ENCODE measurements around the gene DNTT. TPM values are rescaled to one million over a fixed set of nuclear protein-coding genes. Genes with fewer than 3 reads are reported as not detected.

DNTT gene
- total RNA-seq, 1 donor from 2014 or later = not detected

DNA sequence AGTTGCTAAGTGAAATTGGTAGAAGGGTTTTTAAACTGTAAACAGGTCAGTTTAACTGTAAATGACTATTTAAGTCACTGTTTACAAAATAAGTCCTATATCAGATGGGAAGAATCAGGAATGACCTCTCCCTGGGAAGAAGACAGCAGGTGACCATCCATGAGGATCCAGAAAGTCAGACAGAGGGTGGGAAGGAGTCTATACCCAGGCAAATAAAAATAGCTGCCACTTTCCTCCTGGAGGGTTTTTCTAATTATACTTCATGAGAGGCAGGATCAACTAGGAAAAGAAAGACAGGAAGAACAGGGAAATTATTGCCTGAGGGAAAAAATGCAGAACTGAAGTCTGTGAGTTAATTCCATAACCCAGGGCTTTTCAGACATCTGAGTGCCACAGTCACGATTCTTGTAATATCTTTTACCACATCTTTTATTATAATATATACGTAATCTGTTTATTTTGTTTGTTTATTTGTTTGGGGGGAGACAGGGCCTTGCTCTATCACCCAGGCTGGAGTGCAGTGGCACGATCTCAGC lies 7.0 kb downstream of the DNTT start:
- no peak for DNase-seq (ENCODE audit: low spot score in 2 of 2, unreplicated experiment in 2 of 2)
- TF ChIP-seq, protein P1, sequence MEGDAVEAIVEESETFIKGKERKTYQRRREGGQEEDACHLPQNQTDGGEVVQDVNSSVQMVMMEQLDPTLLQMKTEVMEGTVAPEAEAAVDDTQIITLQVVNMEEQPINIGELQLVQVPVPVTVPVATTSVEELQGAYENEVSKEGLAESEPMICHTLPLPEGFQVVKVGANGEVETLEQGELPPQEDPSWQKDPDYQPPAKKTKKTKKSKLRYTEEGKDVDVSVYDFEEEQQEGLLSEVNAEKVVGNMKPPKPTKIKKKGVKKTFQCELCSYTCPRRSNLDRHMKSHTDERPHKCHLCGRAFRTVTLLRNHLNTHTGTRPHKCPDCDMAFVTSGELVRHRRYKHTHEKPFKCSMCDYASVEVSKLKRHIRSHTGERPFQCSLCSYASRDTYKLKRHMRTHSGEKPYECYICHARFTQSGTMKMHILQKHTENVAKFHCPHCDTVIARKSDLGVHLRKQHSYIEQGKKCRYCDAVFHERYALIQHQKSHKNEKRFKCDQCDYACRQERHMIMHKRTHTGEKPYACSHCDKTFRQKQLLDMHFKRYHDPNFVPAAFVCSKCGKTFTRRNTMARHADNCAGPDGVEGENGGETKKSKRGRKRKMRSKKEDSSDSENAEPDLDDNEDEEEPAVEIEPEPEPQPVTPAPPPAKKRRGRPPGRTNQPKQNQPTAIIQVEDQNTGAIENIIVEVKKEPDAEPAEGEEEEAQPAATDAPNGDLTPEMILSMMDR (IDR thresholded peaks at IDR 0.05; ENCODE audit: unreplicated experiment) = no peak
- H3K27ac Mint-ChIP-seq = peak overlapping the region; percentile 60
- H3K36me3 Mint-ChIP-seq = no peaks in the 10 kb centered on the region
- no peaks in the 10 kb centered on the region for H3K27me3 Mint-ChIP-seq (ENCODE audit: low read depth)
- no peaks in the 10 kb centered on the region for H3K9me3 Mint-ChIP-seq
- no peak overlapping the region for H3K4me3 Mint-ChIP-seq
- peaks cover 28% of the 10 kb centered on the region for H3K4me1 Mint-ChIP-seq

DNA sequence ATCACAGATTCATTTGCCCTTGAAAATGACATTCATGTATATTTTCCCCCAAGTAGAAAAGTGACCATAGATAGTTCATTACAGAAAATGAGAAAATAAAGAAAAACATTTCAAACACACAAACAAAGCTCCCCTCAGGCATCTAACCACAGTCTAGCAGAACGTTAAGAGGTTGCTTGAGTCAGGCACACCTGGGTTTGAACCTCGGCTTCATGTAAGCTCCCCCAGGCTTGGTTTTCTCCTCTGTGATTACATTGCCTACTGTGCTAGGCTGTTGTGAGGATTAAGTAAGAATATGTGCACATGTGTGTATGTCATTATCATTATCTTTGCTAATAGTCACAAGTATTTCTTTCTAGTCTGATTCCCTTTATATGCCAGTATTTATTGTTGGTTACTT lies 9.1 kb downstream of the DNTT start:
- H3K27ac Mint-ChIP-seq = no peak overlapping the region
- peaks cover 27% of the 10 kb centered on the region for H3K4me1 Mint-ChIP-seq

DNA sequence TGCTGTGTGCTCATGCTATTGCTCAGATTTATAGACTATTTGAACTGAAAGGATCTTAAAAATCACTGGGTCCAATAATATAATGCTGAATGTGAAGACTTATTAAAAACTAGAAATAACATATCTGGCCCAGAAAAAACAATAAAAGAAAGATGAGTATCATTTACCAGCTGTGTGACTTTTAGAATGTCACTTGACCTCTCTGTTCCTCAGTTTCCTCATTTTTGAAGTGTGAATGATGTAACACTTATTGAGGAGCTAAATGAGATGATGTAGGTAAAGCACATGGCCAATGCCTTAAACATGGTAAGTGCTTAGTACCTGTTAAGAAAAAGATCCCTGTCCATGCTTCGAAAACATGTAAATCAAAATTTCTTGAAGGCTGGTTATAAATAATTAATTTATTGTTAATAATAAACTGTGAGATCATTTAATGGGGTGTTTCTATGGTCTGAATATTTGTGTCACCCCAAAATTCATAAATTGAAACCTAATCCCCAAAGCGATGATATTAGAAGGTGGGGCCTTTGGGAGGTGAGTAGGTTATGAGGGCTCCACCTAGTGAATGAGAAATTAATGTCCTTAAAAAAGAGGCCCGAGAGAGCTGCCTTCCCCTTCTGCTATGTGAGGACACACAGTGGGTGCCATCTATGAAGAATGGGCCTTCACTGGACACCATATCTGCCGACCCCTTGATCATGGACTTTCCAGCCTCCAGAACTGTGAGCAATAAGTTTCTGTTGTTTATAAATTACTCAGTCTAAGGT lies 13.0 kb downstream of the DNTT start:
- Mint-ChIP-seq H3K4me3 (no peak overlapping the region), H3K36me3 (no peaks in the 10 kb centered on the region), H3K27ac (no peak overlapping the region), H3K9me3 (no peaks in the 10 kb centered on the region), H3K27me3 (ENCODE audit: low read depth) (no peaks in the 10 kb centered on the region), H3K4me1 (no peaks in the 10 kb centered on the region)
- DNase-seq (ENCODE audit: low spot score in 2 of 2, unreplicated experiment in 2 of 2) = no peak
- TF ChIP-seq, protein P1 (IDR thresholded peaks at IDR 0.05; ENCODE audit: unreplicated experiment) = no peak

More for the DNA sequence above, 9.1 kb downstream of the DNTT start:
- Mint-ChIP-seq H3K27me3 (ENCODE audit: low read depth) (no peaks in the 10 kb centered on the region), H3K36me3 (no peaks in the 10 kb centered on the region), H3K9me3 (no peaks in the 10 kb centered on the region), H3K4me3 (no peak overlapping the region)
- DNase-seq (ENCODE audit: low spot score in 2 of 2, unreplicated experiment in 2 of 2) = no peak
- TF ChIP-seq, protein P1 (IDR thresholded peaks at IDR 0.05; ENCODE audit: unreplicated experiment) = no peak

DNA sequence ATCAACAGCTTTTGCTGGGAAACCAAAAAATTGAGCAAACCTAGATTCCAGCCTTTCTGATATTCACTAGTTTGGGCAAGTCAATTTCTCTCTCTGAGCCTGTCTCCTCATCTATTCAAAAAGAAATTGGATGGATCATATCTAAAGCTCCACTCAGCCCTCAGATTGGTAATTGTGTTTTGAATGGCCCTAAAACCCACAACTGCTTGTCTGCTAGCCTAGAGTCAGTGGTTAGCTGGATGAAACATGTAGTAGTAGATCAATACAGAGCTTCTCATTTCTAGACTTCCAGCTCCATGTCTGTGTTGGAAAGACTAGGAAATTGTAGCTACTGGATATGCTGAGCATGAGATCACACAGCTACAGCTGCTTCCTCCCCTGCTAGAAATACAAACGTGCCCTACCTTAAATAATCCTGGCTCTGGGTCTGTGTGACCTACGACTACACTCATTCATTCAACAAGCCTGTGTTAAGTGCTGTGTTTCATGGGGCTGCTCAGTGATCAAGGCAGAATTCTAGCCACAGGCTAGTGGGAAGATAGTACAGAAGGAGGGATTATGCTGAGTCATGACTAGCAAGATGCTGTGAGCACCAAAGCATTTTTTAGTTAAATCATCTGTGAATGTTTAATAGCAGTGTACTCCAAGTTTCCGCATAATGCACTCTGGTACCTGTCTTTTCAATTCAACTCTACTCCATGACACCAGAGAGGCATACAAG lies 15.7 kb downstream of the DNTT start:
- no peak for DNase-seq (ENCODE audit: low spot score in 2 of 2, unreplicated experiment in 2 of 2)
- no peak overlapping the region for H3K27ac Mint-ChIP-seq
- no peaks in the 10 kb centered on the region for H3K9me3 Mint-ChIP-seq
- peaks cover 9% of the 10 kb centered on the region for H3K27me3 Mint-ChIP-seq (ENCODE audit: low read depth)
- no peaks in the 10 kb centered on the region for H3K4me1 Mint-ChIP-seq
- H3K4me3 Mint-ChIP-seq = no peak overlapping the region
- H3K36me3 Mint-ChIP-seq = no peaks in the 10 kb centered on the region
- TF ChIP-seq, protein P1 (IDR thresholded peaks at IDR 0.05; ENCODE audit: unreplicated experiment) = no peak

DNA sequence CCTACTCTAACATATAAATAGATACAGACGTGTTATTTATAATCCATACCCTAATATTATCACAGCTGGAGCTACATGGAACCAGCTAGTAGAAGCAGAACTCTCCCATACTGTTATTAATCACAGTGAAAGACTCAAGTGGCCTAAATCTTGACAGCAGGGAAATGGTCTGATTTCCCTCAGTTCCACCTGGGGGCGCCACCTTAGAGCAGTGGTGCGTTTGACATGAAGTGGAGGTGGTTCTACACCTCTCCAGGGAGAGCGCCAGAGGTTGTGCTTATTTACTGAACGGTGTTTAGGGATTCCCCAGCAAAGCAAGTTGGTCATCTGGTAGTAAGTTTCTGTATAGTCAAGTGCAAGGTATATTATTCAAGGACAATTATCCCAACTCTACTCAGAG lies 17.6 kb downstream of the DNTT start:
- no peaks in the 10 kb centered on the region for H3K36me3 Mint-ChIP-seq
- no peaks in the 10 kb centered on the region for H3K9me3 Mint-ChIP-seq
- no peak overlapping the region for H3K27ac Mint-ChIP-seq
- H3K4me3 Mint-ChIP-seq = no peak overlapping the region
- peaks cover 19% of the 10 kb centered on the region for H3K27me3 Mint-ChIP-seq (ENCODE audit: low read depth)
- TF ChIP-seq, protein P1 (IDR thresholded peaks at IDR 0.05; ENCODE audit: unreplicated experiment) = no peak
- DNase-seq (ENCODE audit: low spot score in 2 of 2, unreplicated experiment in 2 of 2) = no peak
- H3K4me1 Mint-ChIP-seq = no peaks in the 10 kb centered on the region

Measured in mesothelial cell of epicardium (in vitro differentiated cells).